ENCODE measurements around the gene U2AF1L4.

- TF ChIP-seq CTCF (IDR thresholded peaks at IDR 0.05; ENCODE audit: poor library complexity, severe bottlenecking) (no peak), RAD21 (conservative IDR thresholded peaks at IDR 0.05) (no peak), REST (IDR thresholded peaks at IDR 0.05; ENCODE audit: borderline replicate concordance) (no peak)
Observed at GRCh38 chr19:35738021-35738886, 7.0 kb downstream of the U2AF1L4 start.
